Testis (tissue), 3 donors: ENCODE measurements around the gene MAN2A1. TPM values are rescaled to one million over a fixed set of nuclear protein-coding genes. Genes with fewer than 3 reads are reported as not detected.

Source experiments
- DNase-seq: peaks from one replicate; pipeline ENCODE4 v3.0.0-alpha.2; 2019
- H3K27ac ChIP-seq, 2 donors: fragments of 200-600 bp; sonication (generic); one replicate each; pipeline ENCODE4 v1.5.1; 2019
- H3K27me3 ChIP-seq: fragments of 200-600 bp; sonication (generic); one replicate; pipeline ENCODE4 v1.5.1; 2019
- H3K36me3 ChIP-seq: fragments of 200-600 bp; sonication (generic); one replicate; pipeline ENCODE4 v1.5.1; 2017; ENCODE audit warnings: low read depth; ENCODE audit errors: missing control alignments
- H3K4me1 ChIP-seq: fragments of 200-600 bp; sonication (generic); one replicate; pipeline ENCODE4 v1.5.1; 2019
- H3K4me3 ChIP-seq, 2 donors: fragments of 200-600 bp; sonication (generic); one replicate each; pipeline ENCODE4 v1.5.1; 2017 to 2019
- H3K9me3 ChIP-seq: fragments of 200-600 bp; sonication (generic); one replicate; pipeline ENCODE4 v1.5.1; 2017
- POLR2A ChIP-seq: fragments of 450-650 bp; IDR thresholded peaks from one replicate; pipeline ENCODE4 v1.6.1; 2017; ENCODE audit warnings: antibody characterized with exemption, mild to moderate bottlenecking, moderate library complexity
- WGBS, 2 donors: methylation state at CpG; one replicate each; pipeline ENCODE4 v1.1.5; 2018; 5-methylcytosine and 5-hydroxymethylcytosine counted together
- intact Hi-C: fragments of 100-400 bp; cut with DNase I; formaldehyde crosslinking; loops from one replicate; pipeline ENCODE4 v1.15.1; 2023; ENCODE audit warnings: low total_unique reads
- polyA plus RNA-seq: library from polyadenylated mRNA; stranded (reverse); fragments of 350-450 nt; fragmentation: Illumina TruSeq; extraction: RNeasy Lipid Tissue Mini Kit (QIAGEN cat#74804); gene quantifications from one replicate; pipeline ENCODE4 v1.2.3, GENCODE V29; 2014; ENCODE audit warnings: low read depth, low replicate concordance; ENCODE audit not compliant: insufficient read depth
- total RNA-seq, 2 donors: library from RNA; depleted of rRNA; stranded (reverse); fragments of >200 nt; gene quantifications; one replicate each; pipeline ENCODE4 v1.2.3, GENCODE V29; 2016
- TF ChIP-seq, protein P1 (sequence below), 3 experiments: fragments of 450-650 bp in 2 of 3; fragments of 200-600 bp in 1 of 3; sonication (generic) in 1 of 3; IDR thresholded peaks; one replicate each; pipeline ENCODE4 v1.5.1; 2016 to 2019; ENCODE audit warnings: antibody characterized with exemption in 3 of 3, mild to moderate bottlenecking in 2 of 3, moderate library complexity in 1 of 3

MAN2A1 gene
- total and polyA plus RNA-seq, 3 donors from 2014 or later, result 36.0 to 80.5 (median 55.6) TPM

DNA sequence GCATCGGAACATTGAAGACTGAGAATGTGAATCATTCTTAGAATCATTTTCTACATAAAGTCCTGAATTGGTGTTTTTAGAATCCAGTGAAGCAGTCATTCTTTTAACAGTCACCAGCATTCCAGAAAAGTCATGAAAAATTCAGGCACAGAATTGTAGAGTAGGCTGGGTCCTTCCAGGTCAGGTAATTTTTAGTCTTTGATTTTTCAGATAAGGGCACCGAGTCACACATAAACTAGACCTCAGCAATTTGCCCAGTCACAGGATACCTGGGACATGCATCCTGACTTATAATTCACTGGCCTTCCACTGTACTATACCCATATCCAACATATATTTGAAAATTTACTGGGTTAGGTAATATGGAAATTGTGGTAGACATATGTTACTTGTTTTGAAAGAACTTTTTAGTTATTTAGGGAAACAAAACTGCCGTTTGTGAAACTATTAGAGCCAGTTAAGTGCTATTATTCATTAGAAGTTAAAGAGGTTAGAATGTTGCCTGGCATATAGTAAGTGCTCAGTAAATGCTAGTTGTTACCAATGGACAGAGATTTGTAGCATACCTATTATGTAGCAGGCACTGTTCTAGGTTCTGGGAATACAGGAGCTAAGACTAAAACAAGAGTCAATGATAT is 10.9 kb downstream of the MAN2A1 start:
- no peak overlapping the region for H3K4me3 ChIP-seq
- 92% methylated on average over 3 of the region's 3 CpGs for WGBS, 2 donors
- no peaks in the 10 kb centered on the region for H3K27me3 ChIP-seq
- intact Hi-C loops, result no loop called here
- no peaks in the 10 kb centered on the region for H3K4me1 ChIP-seq
- H3K36me3 ChIP-seq, result no peaks in the 10 kb centered on the region
- DNase-seq, result no peak
- no peaks in the 10 kb centered on the region for H3K9me3 ChIP-seq
- no peak for TF ChIP-seq POLR2A
- TF ChIP-seq, protein P1, sequence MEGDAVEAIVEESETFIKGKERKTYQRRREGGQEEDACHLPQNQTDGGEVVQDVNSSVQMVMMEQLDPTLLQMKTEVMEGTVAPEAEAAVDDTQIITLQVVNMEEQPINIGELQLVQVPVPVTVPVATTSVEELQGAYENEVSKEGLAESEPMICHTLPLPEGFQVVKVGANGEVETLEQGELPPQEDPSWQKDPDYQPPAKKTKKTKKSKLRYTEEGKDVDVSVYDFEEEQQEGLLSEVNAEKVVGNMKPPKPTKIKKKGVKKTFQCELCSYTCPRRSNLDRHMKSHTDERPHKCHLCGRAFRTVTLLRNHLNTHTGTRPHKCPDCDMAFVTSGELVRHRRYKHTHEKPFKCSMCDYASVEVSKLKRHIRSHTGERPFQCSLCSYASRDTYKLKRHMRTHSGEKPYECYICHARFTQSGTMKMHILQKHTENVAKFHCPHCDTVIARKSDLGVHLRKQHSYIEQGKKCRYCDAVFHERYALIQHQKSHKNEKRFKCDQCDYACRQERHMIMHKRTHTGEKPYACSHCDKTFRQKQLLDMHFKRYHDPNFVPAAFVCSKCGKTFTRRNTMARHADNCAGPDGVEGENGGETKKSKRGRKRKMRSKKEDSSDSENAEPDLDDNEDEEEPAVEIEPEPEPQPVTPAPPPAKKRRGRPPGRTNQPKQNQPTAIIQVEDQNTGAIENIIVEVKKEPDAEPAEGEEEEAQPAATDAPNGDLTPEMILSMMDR (IDR thresholded peaks at IDR 0.05), result no peak
- H3K27ac ChIP-seq, result no peak overlapping the region

DNA sequence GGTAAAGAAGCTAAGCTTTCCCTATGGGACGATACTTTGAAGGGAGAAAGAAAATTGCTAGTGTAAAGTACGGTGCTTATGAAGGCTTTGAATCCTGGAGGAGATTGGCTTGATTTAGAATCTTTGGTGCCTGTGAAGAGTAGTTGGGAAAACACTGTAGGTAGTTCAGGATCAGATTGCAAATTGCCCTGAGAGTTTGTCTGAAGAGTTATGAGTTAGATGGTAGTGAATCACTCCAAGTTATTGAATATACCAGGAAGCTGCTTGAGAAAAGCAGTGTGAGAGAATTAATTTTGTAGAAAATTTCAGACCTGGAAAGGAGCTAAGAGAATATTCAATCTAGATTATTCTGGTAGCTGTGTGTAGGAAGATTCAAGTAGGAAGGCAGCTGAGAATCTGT is 11.5 kb downstream of the MAN2A1 start:
- DNase-seq, result no peak
- no peak overlapping the region for H3K4me3 ChIP-seq
- TF ChIP-seq, protein P1 (IDR thresholded peaks at IDR 0.05), result no peak
- no peak for TF ChIP-seq POLR2A
- WGBS, 2 donors, result 90 to 92% methylated on average over 2 of the region's 2 CpGs
- intact Hi-C loops, result no loop called here
- H3K36me3 ChIP-seq, result no peaks in the 10 kb centered on the region
- H3K27ac ChIP-seq, result no peak overlapping the region
- H3K27me3 ChIP-seq, result no peaks in the 10 kb centered on the region
- no peaks in the 10 kb centered on the region for H3K4me1 ChIP-seq
- H3K9me3 ChIP-seq, result no peaks in the 10 kb centered on the region

DNA sequence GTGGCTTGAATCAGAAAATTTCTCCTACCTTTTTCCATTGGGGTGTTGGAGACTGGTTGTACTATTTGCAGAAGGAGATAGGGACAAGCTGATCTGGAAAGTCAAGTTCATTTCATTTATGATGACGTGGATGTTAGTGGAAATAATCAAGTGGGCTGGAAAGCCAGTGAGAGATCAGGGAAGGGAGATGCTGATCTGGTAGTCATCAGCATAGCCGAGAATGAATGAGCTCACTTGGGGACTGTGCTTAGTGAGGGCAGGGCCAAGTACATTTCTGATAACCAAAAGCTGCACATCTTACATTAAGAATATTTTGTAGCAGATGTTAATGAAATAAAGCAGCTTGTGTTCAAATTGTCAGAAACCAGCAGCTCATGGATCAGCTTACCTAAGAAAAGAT is 12.1 kb downstream of the MAN2A1 start:
- intact Hi-C loops, result no loop called here
- H3K4me1 ChIP-seq, result no peaks in the 10 kb centered on the region

DNA sequence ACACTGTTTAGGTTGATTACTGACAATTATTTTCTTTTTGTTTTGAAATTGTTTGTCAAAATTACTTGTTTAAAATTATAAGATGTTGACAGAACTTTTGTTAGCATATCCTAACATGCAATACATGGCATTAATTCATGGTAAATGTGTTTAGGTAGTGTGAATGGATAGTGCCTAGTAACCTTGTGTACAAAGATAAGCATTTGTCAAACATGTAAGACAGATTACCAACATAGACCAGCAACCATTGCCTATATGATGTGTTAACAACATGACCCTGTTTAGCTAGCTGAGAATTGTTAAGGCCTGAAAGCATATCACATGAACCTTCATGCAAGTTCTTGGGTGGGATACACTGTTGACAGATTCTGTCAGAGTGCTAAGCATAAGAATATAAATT is 13.4 kb downstream of the MAN2A1 start:
- Histone ChIP-seq H3K4me3 (no peak overlapping the region), H3K4me1 (no peaks in the 10 kb centered on the region), H3K27ac (no peak overlapping the region), H3K9me3 (no peaks in the 10 kb centered on the region), H3K27me3 (no peaks in the 10 kb centered on the region), H3K36me3 (no peaks in the 10 kb centered on the region)
- intact Hi-C loops, result no loop called here
- DNase-seq, result no peak
- TF ChIP-seq, protein P1 (IDR thresholded peaks at IDR 0.05), result no peak
- TF ChIP-seq POLR2A, result no peak

More for the DNA sequence above, 12.1 kb downstream of the MAN2A1 start:
- WGBS, 2 donors, result 41 to 68% methylated on average over 2 of the region's 2 CpGs
- Histone ChIP-seq H3K27me3 (no peaks in the 10 kb centered on the region), H3K36me3 (no peaks in the 10 kb centered on the region), H3K9me3 (no peaks in the 10 kb centered on the region), H3K4me3 (no peak overlapping the region), H3K27ac (no peak overlapping the region)
- TF ChIP-seq POLR2A, result no peak
- TF ChIP-seq, protein P1 (IDR thresholded peaks at IDR 0.05), result no peak
- DNase-seq, result no peak

DNA sequence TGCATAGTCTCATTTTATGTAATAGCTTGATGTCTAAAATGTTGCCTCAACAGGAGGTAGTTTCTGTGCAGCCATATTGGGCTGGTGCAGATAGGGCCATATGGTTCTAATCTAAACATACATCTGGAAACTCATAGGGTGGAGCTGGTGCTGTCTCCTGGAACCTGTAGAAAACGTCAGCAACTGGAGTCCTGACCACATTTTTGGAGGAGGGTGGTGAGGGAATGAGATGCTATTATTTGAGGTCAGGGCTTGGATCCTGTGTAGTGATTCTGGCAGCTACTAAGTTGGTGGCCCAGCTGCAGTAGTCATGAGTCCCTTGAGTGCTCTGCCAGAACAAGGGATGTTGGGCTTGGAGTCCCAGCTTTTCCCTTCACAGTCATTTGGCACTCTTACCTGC is 14.1 kb downstream of the MAN2A1 start:
- WGBS, 2 donors, result 33 to 64% methylated on average over 1 of the region's 1 CpG
- Histone ChIP-seq H3K4me1 (no peaks in the 10 kb centered on the region), H3K4me3 (no peak overlapping the region), H3K36me3 (no peaks in the 10 kb centered on the region), H3K9me3 (no peaks in the 10 kb centered on the region), H3K27ac (no peak overlapping the region), H3K27me3 (no peaks in the 10 kb centered on the region)
- no peak for DNase-seq
- intact Hi-C loops, result no loop called here
- TF ChIP-seq POLR2A, result no peak
- TF ChIP-seq, protein P1 (IDR thresholded peaks at IDR 0.05), result no peak
